BJ (cell line): ENCODE measurements around the gene SSBP3. TPM values are rescaled to one million over a fixed set of nuclear protein-coding genes. Genes with fewer than 3 reads are reported as not detected.

ENCODE experiments used
- CTCF ChIA-PET: fragments of 350-600 bp; formaldehyde crosslinking; extraction: SDS; loops from one replicate; lab custom pipeline; 2021; ENCODE audit warnings: antibody characterized with exemption, inconsistent platforms; lab: Yijun Ruan, JAX
- POLR2A ChIA-PET: fragments of 300-600 bp; sonication (Branson Sonifier 250); formaldehyde crosslinking; extraction: SDS; loops from one replicate; lab custom pipeline; 2021; ENCODE audit warnings: antibody characterized with exemption; lab: Charles Lee
- DNase-seq: peaks from one replicate; pipeline ENCODE4 v3.0.0-alpha.2; 2011; ENCODE audit warnings: low read depth
- H3K27me3 ChIP-seq: 2 replicates; pipeline ENCODE4 v1.6.0; 2011; ENCODE audit warnings: low read length; ENCODE audit not compliant: control insufficient read depth, insufficient read depth
- H3K36me3 ChIP-seq: 2 replicates; pipeline ENCODE4 v1.5.1; 2011; ENCODE audit warnings: low read length; ENCODE audit not compliant: control insufficient read depth, insufficient read depth
- H3K4me3 ChIP-seq: 2 replicates; pipeline ENCODE4 v1.5.1; 2011; ENCODE audit warnings: low read depth, mild to moderate bottlenecking, control low read depth, low read length
- CTCF ChIP-seq: IDR thresholded peaks from 2 replicates; pipeline ENCODE4 v1.5.1; 2011; ENCODE audit warnings: low read depth, mild to moderate bottlenecking, control low read depth, inconsistent platforms, low read length, moderate library complexity; ENCODE audit not compliant: insufficient read depth
- polyA plus RNA-seq: library from polyadenylated mRNA; depleted of rRNA; stranded (reverse); fragments of >200 nt; gene quantifications from 2 replicates; pipeline ENCODE4 v1.2.3, GENCODE V29; 2011

The SSBP3 gene
- polyA plus RNA-seq, 1 experiment, result 25.9 TPM

DNA sequence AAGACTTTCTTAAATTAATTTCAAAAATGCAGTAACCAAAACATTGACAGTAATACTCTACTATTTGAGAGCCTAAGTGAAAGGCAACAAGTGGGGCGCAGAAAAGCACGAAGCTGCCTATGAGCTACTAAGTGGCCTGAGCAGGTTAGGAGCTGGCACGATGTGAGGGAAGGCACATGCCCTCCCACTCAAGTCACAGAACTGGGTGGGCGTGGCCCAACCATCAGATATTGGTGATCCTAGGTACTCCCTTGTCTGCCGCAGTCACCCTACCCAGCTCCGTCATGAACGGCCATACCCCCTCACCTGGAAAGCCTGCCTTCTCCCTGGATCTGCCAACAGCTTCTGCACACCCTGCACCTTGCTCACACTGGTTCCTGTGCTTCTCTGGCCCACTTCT lies 40.8 kb downstream of the SSBP3 start:
- no peak for TF ChIP-seq CTCF
- CTCF ChIA-PET, result interaction anchor here (1.3 kb wide), 1 partner anchor 9 kb away, joined by 3 read pairs; no protein-coding TSS in a partner anchor
- POLR2A ChIA-PET, result no interaction called here
- Histone ChIP-seq H3K4me3 (no peak overlapping the region), H3K27me3 (no peaks in the 10 kb centered on the region), H3K36me3 (peaks cover 4% of the 10 kb centered on the region)
- no peak for DNase-seq

DNA sequence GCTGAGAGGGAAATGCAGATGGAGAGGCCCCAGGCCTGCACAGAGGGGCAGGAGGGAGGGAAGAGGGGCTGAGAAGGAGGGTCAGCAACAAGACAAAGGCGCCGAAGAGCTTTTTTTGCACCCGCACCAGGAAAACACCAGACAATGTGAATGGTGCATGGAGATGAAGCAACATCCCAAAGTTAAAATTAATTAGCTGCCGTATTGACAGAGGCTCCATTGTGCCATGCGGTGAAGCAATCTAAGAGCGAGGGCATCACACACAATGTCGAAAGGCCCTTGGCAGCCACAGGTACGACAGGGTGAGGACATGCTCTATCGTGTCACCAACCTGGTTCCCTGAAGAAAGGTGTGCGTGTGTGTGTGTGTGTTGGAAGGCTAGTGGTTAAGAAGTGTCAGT lies 41.2 kb downstream of the SSBP3 start:
- no peak for DNase-seq
- no peaks in the 10 kb centered on the region for H3K27me3 ChIP-seq
- TF ChIP-seq CTCF, result no peak
- ChIA-PET CTCF (no interaction called here), POLR2A (interaction anchor here (0.5 kb wide), 1 partner anchor 52 kb away, joined by 3 read pairs; no protein-coding TSS in a partner anchor)
- no peak overlapping the region for H3K4me3 ChIP-seq
- peaks cover 4% of the 10 kb centered on the region for H3K36me3 ChIP-seq

DNA sequence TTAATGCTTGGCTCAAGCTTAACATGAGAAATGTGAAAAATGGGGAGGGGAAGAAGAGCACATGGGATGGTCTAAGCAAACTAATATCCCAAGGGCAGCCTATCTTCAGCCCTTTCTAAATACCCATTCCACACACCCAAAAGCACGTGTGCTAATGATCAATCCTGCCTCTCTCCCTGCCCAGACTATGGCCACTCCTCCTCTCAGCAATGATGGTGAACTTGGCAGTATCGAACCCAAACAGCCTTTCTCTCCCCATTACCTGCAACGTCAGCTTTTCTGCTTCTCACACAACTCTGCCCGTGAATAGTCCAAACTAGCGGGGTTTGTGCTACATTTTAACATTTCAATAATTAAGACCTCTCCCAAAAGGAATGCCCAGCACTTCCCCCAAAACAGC lies 41.6 kb downstream of the SSBP3 start:
- Histone ChIP-seq H3K27me3 (no peaks in the 10 kb centered on the region), H3K36me3 (peaks cover 4% of the 10 kb centered on the region), H3K4me3 (no peak overlapping the region)
- TF ChIP-seq CTCF, result no peak
- DNase-seq, result no peak
- ChIA-PET CTCF (no interaction called here), POLR2A (interaction anchor here (0.5 kb wide), 1 partner anchor 52 kb away, joined by 3 read pairs; no protein-coding TSS in a partner anchor)

DNA sequence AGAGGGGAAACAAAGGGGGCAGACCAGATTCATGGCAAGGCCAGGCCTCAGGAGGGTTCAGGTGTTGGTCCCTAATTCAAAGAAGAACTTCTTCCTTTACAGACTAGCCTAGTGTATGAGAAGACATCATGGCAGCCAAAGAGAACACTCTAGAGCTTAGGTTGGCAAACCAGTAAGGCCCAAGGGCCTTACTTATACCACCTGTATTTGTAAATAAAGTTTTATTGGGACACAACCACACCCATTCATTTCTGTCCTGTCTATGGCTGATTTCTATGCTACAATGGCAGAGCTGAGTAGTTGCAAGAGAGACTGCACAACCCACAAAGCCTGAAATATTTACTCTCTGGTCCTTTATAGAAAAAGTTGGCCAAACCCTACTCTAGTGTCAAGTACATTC lies 42.3 kb downstream of the SSBP3 start:
- CTCF ChIA-PET, result no interaction called here
- Histone ChIP-seq H3K4me3 (no peak overlapping the region), H3K27me3 (no peaks in the 10 kb centered on the region), H3K36me3 (peaks cover 4% of the 10 kb centered on the region)
- DNase-seq, result no peak
- no peak for TF ChIP-seq CTCF
- POLR2A ChIA-PET, result no interaction called here

GRCh38 chr1:54362881-54363340 lies 43.3 kb downstream of the SSBP3 start:
- ChIA-PET CTCF (no interaction called here), POLR2A (no interaction called here)
- H3K36me3 ChIP-seq, result peaks cover 5% of the 10 kb centered on the region
- DNase-seq, result no peak
- no peak overlapping the region for H3K4me3 ChIP-seq
- no peaks in the 10 kb centered on the region for H3K27me3 ChIP-seq
- no peak for TF ChIP-seq CTCF
